ENCODE data around the gene PSORS1C2. TPM values are rescaled to one million over a fixed set of nuclear protein-coding genes. Genes with fewer than 3 reads are reported as not detected.

PSORS1C2 gene
- polyA plus RNA-seq, 1 of the 3 experiments (the other 2 are of a cell fraction) = not detected

DNA sequence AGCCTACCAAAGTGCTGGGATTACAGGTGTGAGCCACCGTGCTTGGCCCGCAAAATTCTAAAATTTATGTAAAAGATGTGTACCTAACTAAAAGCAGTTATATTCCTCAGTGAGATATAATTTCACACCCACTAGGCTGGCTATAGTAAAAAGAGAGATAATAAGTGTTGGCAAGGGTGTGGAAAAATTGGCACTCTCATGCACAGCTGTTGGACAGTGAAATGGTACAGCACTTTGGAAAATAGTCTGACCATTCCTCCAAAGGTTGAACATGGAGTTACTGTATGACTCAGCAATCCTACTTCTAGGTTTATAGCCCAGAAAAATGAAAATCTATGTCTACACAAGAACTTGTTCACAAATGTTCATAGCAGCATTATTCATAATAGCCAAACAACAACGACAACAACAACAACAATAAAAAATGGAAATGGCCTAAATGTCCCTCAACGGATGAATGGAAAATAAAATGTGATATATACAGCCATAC, 40.4 kb downstream of the PSORS1C2 start:
- peaks cover 8 to 13% of the 10 kb centered on the region in 2 experiments; a peak in 2 of 4 replicates for H3K4me1 ChIP-seq (ENCODE audit: control insufficient read depth in 1 of 2, insufficient read depth in 2 of 2, low read depth in 1 of 2, low read length in 1 of 2)
- no peak for TF ChIP-seq RAD21 (IDR thresholded peaks at IDR 0.05; ENCODE audit: low read length)
- no peak for TF ChIP-seq POLR2AphosphoS5 (IDR thresholded peaks at IDR 0.05; ENCODE audit: low read depth, low read length)
- TF ChIP-seq, protein P1, sequence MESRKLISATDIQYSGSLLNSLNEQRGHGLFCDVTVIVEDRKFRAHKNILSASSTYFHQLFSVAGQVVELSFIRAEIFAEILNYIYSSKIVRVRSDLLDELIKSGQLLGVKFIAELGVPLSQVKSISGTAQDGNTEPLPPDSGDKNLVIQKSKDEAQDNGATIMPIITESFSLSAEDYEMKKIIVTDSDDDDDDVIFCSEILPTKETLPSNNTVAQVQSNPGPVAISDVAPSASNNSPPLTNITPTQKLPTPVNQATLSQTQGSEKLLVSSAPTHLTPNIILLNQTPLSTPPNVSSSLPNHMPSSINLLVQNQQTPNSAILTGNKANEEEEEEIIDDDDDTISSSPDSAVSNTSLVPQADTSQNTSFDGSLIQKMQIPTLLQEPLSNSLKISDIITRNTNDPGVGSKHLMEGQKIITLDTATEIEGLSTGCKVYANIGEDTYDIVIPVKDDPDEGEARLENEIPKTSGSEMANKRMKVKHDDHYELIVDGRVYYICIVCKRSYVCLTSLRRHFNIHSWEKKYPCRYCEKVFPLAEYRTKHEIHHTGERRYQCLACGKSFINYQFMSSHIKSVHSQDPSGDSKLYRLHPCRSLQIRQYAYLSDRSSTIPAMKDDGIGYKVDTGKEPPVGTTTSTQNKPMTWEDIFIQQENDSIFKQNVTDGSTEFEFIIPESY (IDR thresholded peaks at IDR 0.05; ENCODE audit: borderline replicate concordance, low read depth) = no peak
- TF ChIP-seq TCF12 (IDR thresholded peaks at IDR 0.05) = no peak
- TF ChIP-seq TAF1 (IDR thresholded peaks at IDR 0.05; ENCODE audit: borderline replicate concordance, low read depth, low read length) = no peak
- TF ChIP-seq NRF1 (IDR thresholded peaks at IDR 0.05; ENCODE audit: low read depth, low read length) = no peak
- no peak for TF ChIP-seq FOXJ3 (CRISPR knock-in tag; IDR thresholded peaks at IDR 0.05)
- no peaks in the 10 kb centered on the region for H3K27me3 ChIP-seq (ENCODE audit: insufficient read depth)
- H3K79me2 ChIP-seq (ENCODE audit: insufficient read depth) = no peaks in the 10 kb centered on the region
- H3K27ac ChIP-seq (ENCODE audit: low read depth in 2 of 2, low read length in 1 of 2) = no peak overlapping the region
- no peak overlapping the region for H2AFZ ChIP-seq (ENCODE audit: low read depth)
- H3K9me3 ChIP-seq = no peaks in the 10 kb centered on the region
- H3F3A ChIP-seq (replicated peaks; ENCODE audit: insufficient read depth) = peaks cover under 1% of the 10 kb centered on the region
- H3K4me2 ChIP-seq = no peak overlapping the region
- WGBS (ENCODE audit: low lambda C conversion rate) = 79% methylated on average over 4 of the region's 4 CpGs
- POLR2A ChIA-PET = no interaction called here
- no peaks in the 10 kb centered on the region for H3K36me3 ChIP-seq (replicated peaks in 1 of 2; ENCODE audit: control insufficient read depth in 1 of 2, insufficient read depth in 2 of 2, low read length in 1 of 2)
- H4K20me1 ChIP-seq (ENCODE audit: insufficient read depth) = no peaks in the 10 kb centered on the region
- H3K9me2 ChIP-seq = no peaks in the 10 kb centered on the region
- no peak for DNase-seq
- CTCF ChIA-PET = interaction anchor here (0.7 kb wide), 1 partner anchor 11 kb away, joined by 3 read pairs; no protein-coding TSS in a partner anchor
- H3K9ac ChIP-seq = no peak overlapping the region
- H3K4me3 ChIP-seq (ENCODE audit: low read depth in 2 of 2, low read length in 1 of 2) = no peak overlapping the region

DNA sequence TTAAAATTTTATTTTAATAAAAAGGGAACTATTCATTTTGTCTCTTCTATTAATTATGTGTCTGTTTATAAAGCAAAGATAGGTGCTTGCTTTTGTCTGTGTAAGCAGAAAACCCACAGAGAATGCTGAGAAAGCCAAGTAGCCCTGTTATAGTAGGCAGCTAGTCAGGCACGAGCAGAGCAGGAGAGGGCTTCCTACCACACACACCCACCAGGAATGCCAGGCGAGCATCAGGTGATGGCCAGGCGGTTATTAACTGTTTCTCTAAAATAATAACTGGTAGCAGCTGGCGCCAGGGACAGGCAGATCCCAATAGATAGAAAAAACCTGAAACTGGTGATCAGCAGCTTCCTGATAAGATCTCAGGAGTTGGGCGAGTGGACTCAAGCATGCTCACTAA, 42.2 kb downstream of the PSORS1C2 start:
- 59% methylated on average over 4 of the region's 5 CpGs for WGBS (ENCODE audit: low lambda C conversion rate)
- ChIA-PET POLR2A (no interaction called here), CTCF (interaction anchor here (0.6 to 1.7 kb wide), 3 partner anchors 9 to 270 kb away, joined by 3 to 12 read pairs (median 3); no protein-coding TSS in a partner anchor)
- Histone ChIP-seq H3K79me2 (ENCODE audit: insufficient read depth) (no peaks in the 10 kb centered on the region; the same call in 1 of the 2 replicates), H3K9me3 (no peaks in the 10 kb centered on the region), H3K9me2 (no peaks in the 10 kb centered on the region), H4K20me1 (ENCODE audit: insufficient read depth) (no peaks in the 10 kb centered on the region), H3K36me3 (replicated peaks in 1 of 2; ENCODE audit: control insufficient read depth in 1 of 2, insufficient read depth in 2 of 2, low read length in 1 of 2) (no peaks in the 10 kb centered on the region), H3K9ac (no peak overlapping the region), H3K27me3 (ENCODE audit: insufficient read depth) (no peaks in the 10 kb centered on the region), H3K4me1 (ENCODE audit: control insufficient read depth in 1 of 2, insufficient read depth in 2 of 2, low read depth in 1 of 2, low read length in 1 of 2) (peaks cover 8 to 13% of the 10 kb centered on the region in 2 experiments; a peak in 2 of 4 replicates), H3K4me2 (no peak overlapping the region), H3F3A (replicated peaks; ENCODE audit: insufficient read depth) (peaks cover 12% of the 10 kb centered on the region), H3K4me3 (ENCODE audit: low read depth in 2 of 2, low read length in 1 of 2) (no peak overlapping the region), H3K27ac (ENCODE audit: low read depth in 2 of 2, low read length in 1 of 2) (no peak overlapping the region), H2AFZ (ENCODE audit: low read depth) (no peak overlapping the region)
- no peak for DNase-seq
- TF ChIP-seq YY1 (IDR thresholded peaks at IDR 0.05; ENCODE audit: low read depth) = no peak
- TF ChIP-seq, protein P2, sequence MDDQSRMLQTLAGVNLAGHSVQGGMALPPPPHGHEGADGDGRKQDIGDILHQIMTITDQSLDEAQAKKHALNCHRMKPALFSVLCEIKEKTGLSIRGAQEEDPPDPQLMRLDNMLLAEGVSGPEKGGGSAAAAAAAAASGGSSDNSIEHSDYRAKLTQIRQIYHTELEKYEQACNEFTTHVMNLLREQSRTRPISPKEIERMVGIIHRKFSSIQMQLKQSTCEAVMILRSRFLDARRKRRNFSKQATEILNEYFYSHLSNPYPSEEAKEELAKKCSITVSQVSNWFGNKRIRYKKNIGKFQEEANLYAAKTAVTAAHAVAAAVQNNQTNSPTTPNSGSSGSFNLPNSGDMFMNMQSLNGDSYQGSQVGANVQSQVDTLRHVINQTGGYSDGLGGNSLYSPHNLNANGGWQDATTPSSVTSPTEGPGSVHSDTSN (IDR thresholded peaks at IDR 0.05) = no peak
- TF ChIP-seq, protein P1 (IDR thresholded peaks at IDR 0.05; ENCODE audit: borderline replicate concordance, low read depth) = no peak
- TF ChIP-seq ELF1 (IDR thresholded peaks at IDR 0.05) = no peak
- TF ChIP-seq, protein P3, sequence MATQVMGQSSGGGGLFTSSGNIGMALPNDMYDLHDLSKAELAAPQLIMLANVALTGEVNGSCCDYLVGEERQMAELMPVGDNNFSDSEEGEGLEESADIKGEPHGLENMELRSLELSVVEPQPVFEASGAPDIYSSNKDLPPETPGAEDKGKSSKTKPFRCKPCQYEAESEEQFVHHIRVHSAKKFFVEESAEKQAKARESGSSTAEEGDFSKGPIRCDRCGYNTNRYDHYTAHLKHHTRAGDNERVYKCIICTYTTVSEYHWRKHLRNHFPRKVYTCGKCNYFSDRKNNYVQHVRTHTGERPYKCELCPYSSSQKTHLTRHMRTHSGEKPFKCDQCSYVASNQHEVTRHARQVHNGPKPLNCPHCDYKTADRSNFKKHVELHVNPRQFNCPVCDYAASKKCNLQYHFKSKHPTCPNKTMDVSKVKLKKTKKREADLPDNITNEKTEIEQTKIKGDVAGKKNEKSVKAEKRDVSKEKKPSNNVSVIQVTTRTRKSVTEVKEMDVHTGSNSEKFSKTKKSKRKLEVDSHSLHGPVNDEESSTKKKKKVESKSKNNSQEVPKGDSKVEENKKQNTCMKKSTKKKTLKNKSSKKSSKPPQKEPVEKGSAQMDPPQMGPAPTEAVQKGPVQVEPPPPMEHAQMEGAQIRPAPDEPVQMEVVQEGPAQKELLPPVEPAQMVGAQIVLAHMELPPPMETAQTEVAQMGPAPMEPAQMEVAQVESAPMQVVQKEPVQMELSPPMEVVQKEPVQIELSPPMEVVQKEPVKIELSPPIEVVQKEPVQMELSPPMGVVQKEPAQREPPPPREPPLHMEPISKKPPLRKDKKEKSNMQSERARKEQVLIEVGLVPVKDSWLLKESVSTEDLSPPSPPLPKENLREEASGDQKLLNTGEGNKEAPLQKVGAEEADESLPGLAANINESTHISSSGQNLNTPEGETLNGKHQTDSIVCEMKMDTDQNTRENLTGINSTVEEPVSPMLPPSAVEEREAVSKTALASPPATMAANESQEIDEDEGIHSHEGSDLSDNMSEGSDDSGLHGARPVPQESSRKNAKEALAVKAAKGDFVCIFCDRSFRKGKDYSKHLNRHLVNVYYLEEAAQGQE (IDR thresholded peaks at IDR 0.05; ENCODE audit: low read depth, low read length) = no peak
- no peak for TF ChIP-seq FOXM1 (IDR thresholded peaks at IDR 0.05; ENCODE audit: low read depth)
- TF ChIP-seq TEAD4 (IDR thresholded peaks at IDR 0.05; ENCODE audit: borderline replicate concordance, insufficient read depth) = no peak
- no peak for TF ChIP-seq MXI1 (IDR thresholded peaks at IDR 0.05; ENCODE audit: low read depth, low read length)
- no peak for TF ChIP-seq NRF1 (IDR thresholded peaks at IDR 0.05; ENCODE audit: low read depth, low read length)
- TF ChIP-seq RFX5 (IDR thresholded peaks at IDR 0.05; ENCODE audit: low read length) = no peak
- TF ChIP-seq MEF2A (IDR thresholded peaks at IDR 0.05; ENCODE audit: borderline replicate concordance, low read depth) = no peak
- no peak for TF ChIP-seq SMC3 (IDR thresholded peaks at IDR 0.05; ENCODE audit: low read depth, low read length)
- no peak for TF ChIP-seq FOSL2 (IDR thresholded peaks at IDR 0.05; ENCODE audit: borderline replicate concordance, low read depth)
- no peak for TF ChIP-seq EP300 (IDR thresholded peaks at IDR 0.05; ENCODE audit: borderline replicate concordance in 1 of 2, low read depth in 1 of 2, low read length in 1 of 2)
- TF ChIP-seq TCF12 (IDR thresholded peaks at IDR 0.05) = no peak
